PC-9 (cell line): ENCODE data around the gene CLCN2.

ENCODE experiments used
- CTCF ChIP-seq: fragments of 200-600 bp; sonication (generic); conservative IDR thresholded peaks from 2 replicates; pipeline ENCODE4 v1.6.1; 2017; ENCODE audit warnings: mixed run types, antibody characterized with exemption, mild to moderate bottlenecking, moderate library complexity
- EZH2 ChIP-seq: fragments of 200-600 bp; sonication (generic); IDR thresholded peaks from 2 replicates; pipeline ENCODE4 v1.8.0; 2017; ENCODE audit warnings: antibody characterized with exemption, low read depth

DNA sequence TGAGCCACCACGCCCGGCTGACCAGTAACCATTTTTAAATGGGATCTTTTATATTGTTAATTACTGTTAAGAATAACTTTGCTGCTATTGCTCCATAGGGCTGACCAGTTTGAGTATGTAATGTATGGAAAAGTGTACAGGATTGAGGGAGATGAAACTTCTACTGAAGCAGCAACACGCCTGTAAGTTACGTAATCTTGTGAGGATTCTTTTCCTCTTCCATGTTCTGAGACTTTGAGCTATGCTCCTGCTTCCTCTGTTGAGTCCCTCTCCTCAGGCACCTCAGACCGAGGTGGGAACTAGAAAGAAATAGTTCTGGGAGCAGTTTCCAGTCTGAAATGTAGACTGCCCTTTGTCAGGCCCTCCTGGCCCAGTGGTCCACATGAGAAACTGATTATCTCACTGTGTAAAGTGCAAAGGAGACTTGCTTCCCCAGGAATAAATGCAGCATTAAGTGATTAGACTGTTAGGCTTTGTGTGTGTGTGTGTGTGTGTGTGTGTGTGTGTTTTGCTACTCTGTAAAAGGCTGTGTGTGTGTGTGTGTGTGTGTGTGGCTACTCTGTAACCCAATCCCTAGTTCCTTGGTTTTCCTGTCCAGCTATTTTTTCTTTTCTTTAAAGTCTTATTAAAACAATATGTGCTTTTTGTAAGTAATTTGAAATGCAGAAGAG, 5.3 kb upstream of the CLCN2 start:
- TF ChIP-seq CTCF (no peak), EZH2 (no peak)
